GM12865 (cell line): ENCODE measurements around the gene ANTXR2.

Experiments
- DNase-seq: peaks from one replicate; pipeline ENCODE4 v3.0.0; 2010; ENCODE audit warnings: low read depth
- H3K4me3 ChIP-seq: 2 replicates; pipeline ENCODE4 v1.5.1; 2011; ENCODE audit warnings: mild to moderate bottlenecking, low read depth, low read length, control low read depth
- TF ChIP-seq, protein P1 (sequence below): IDR thresholded peaks from 2 replicates; pipeline ENCODE4 v1.5.1; 2011; ENCODE audit warnings: low read length, control low read depth, low read depth, inconsistent platforms; ENCODE audit not compliant: insufficient read depth; ENCODE audit errors: missing control alignments

Gene ANTXR2

DNA sequence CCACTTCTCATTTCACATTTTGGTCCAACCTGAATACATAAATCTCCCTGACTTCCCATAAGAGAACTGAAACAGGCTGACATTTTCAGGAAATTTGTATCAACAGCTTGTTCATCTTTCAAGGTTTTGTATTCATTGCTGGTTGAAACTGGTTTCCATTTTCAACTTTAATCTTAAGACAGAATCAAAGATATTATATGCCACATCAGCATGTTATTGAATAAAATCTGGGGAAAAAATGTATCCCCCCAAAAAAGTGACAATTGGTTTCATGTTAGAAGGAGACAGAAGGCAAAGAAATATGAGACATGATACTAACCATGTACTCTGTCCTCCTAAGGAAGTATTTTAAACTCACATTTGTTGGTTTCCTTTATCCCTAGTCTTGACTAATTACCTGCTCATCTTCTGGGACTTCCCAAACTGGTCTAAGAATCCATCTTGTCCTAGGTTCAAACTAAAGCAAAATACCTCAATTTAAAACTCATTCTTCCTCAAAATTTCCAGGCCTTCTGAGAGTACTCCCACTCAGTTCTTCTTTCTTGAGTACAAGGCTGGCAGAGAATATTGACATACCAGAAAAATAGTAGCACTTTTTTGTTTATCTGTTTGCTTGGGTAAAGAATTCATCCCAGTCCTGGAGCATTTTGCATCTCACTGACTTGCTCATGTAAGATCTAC, 3.1 kb upstream of the ANTXR2 start:
- H3K4me3 ChIP-seq = no peak overlapping the region
- TF ChIP-seq, protein P1, sequence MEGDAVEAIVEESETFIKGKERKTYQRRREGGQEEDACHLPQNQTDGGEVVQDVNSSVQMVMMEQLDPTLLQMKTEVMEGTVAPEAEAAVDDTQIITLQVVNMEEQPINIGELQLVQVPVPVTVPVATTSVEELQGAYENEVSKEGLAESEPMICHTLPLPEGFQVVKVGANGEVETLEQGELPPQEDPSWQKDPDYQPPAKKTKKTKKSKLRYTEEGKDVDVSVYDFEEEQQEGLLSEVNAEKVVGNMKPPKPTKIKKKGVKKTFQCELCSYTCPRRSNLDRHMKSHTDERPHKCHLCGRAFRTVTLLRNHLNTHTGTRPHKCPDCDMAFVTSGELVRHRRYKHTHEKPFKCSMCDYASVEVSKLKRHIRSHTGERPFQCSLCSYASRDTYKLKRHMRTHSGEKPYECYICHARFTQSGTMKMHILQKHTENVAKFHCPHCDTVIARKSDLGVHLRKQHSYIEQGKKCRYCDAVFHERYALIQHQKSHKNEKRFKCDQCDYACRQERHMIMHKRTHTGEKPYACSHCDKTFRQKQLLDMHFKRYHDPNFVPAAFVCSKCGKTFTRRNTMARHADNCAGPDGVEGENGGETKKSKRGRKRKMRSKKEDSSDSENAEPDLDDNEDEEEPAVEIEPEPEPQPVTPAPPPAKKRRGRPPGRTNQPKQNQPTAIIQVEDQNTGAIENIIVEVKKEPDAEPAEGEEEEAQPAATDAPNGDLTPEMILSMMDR = no peak
- DNase-seq = no peak

DNA sequence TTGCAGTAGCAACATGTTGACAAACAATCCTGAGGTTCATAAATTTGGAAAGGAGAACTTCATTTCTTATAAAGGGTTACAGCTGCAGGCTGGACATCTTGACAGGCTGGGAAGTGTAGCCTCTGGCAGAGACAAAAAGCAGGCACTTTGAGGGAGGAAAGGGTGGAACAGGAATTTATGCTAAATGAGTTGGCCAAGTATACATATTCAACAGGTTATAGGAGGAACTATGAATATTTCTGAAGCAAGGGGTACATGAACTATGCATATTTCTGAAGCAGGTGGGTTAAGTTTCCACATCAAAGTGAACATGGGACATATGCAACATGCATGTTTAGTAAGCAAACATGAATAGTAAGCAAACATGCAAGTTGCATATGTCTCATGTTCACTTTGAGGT, 1.6 kb upstream of the ANTXR2 start:
- no peak overlapping the region for H3K4me3 ChIP-seq
- TF ChIP-seq, protein P1 = no peak
- no peak for DNase-seq

DNA sequence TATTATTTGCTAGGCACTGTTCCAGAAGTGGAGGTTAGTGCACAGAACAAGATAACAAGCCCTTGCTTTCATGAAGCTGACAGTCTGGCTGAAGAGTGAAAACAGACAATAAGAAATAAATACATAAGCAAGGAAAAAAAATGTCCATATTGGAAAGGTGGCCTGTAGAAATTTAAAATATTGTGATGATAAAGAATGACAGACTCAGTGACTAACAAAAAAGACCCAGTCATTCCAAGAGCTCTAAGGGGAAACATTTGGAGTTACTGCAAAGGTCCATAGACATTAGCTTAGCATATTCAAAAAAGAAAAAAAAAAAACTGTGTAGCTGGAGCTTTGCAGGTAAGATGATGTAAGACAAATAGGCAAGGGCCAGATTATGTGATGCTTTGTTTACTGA, 1.0 kb upstream of the ANTXR2 start:
- no peak overlapping the region; the same call in 1 of the 2 replicates for H3K4me3 ChIP-seq
- DNase-seq = no peak
- TF ChIP-seq, protein P1 = no peak

DNA sequence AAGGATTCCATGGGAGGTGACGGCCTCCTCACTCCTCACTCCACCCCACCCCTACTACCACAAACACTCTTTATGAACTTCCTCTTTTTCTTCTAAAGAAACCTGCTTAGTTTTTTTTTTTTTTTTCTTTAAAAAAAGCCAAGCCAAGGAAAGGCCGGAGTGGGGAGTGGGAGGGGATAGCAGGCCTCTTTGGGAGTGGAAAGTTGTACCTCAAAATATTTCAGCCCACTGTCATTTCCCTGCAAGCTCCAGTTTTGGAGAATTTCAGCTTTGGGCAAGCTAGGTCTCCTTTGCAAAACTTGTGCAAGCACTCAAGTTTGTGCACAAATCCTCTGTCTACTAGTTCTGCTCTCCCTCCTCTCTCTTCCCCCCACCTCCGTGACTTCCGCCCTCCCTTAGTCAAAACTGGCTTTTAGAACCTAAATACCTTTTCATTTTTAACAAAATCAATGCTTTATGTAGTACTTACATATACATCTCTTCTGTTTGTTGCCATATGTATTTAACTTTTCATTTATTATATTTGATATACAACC, 512 bp upstream of the ANTXR2 start:
- DNase-seq = peak; percentile 61
- TF ChIP-seq, protein P1 = no peak
- H3K4me3 ChIP-seq = peak overlapping the region; percentile 82

DNA sequence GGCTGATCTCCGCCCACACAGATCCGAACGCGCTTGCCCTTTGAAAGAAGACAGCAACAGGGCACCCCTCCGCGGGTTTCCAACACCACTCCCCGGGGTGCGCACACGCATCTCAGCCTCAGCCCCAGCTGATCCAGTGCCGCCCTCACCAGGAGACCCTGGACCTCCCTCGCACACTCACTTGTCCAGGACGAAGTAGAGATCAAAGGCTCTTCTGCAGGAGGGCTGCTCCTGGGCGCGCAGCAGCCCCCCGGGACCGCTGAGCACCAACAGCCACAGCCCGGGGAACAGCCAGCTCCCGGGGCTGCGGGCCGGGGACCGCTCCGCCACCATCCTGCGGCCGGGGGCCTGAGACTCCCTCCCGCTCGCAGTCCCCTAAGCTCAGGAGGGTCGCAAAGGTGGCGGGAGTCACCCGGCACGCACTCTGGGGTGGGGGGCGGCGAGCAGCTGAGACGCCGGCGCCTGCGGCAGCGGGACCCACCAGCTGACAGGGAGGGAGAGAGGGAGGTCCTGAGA, 743 bp downstream of the ANTXR2 start:
- DNase-seq = peak; percentile 37
- H3K4me3 ChIP-seq = peak overlapping the region; percentile 82
- TF ChIP-seq, protein P1 = no peak

DNA sequence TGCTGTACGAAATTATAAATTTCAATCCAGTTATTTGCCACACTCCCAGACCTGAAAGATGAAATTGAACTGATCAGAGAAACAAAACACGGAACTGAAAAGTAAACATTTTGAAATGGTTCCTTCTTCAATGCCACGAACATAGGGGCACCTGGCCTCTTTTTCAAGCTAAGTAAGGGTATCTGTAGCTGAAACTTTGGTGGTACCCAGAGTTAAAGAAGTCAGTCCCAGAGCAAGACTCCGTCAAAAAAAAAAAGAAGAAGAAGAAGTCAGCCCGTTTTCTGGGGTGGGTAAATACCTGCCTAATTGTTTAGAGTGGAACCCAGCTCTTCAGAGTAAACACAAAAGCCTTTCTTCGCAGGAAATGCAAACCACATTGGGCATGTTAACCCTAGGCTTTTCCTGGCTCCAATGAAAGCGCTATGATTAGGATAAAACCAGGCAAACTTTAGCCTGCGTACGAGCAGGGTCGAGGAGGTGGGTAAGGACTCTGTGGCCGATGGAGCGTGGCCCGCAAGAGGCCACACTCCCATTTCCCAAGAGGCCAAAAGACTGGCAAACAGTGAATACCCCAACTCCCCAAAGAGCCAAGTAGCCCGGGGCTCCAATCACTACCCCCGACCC, 1.3 kb downstream of the ANTXR2 start:
- peak overlapping the region; percentile 82 for H3K4me3 ChIP-seq
- TF ChIP-seq, protein P1 = no peak
- peak; percentile 61 for DNase-seq
